Neuronal stem cell (in vitro differentiated cells): ENCODE measurements around the gene ECPAS.

Source experiments
- DNase-seq: peaks from one replicate; pipeline ENCODE4 v3.0.0-alpha.2; 2013; ENCODE audit warnings: low spot score
- H2AFZ ChIP-seq: one replicate; pipeline ENCODE4 v1.6.1; 2013; ENCODE audit warnings: mild to moderate bottlenecking, low read length, inconsistent platforms
- H2AK5ac ChIP-seq: 2 replicates; pipeline ENCODE4 v1.6.1; 2013; ENCODE audit warnings: low read depth, mild to moderate bottlenecking, inconsistent platforms, low read length, moderate library complexity, mixed read lengths
- H2BK120ac ChIP-seq: 2 replicates; pipeline ENCODE4 v1.6.1; 2013; ENCODE audit warnings: low read depth, mild to moderate bottlenecking, inconsistent platforms, low read length, moderate library complexity, mixed read lengths
- H2BK12ac ChIP-seq: one replicate; pipeline ENCODE4 v1.6.1; 2013; ENCODE audit warnings: low read length, inconsistent platforms
- H2BK15ac ChIP-seq: 2 replicates; pipeline ENCODE4 v1.6.1; 2013; ENCODE audit warnings: mild to moderate bottlenecking, low read length, inconsistent platforms, mixed read lengths
- H2BK5ac ChIP-seq: one replicate; pipeline ENCODE4 v1.6.1; 2013; ENCODE audit warnings: inconsistent platforms, mild to moderate bottlenecking, low read length, moderate library complexity
- H3K14ac ChIP-seq: one replicate; pipeline ENCODE4 v1.6.1; 2013; ENCODE audit warnings: low read length, inconsistent platforms
- H3K18ac ChIP-seq: 2 replicates; pipeline ENCODE4 v1.6.1; 2013; ENCODE audit warnings: low read length, inconsistent platforms
- H3K23ac ChIP-seq: 2 replicates; pipeline ENCODE4 v1.6.1; 2013; ENCODE audit warnings: low read depth, mild to moderate bottlenecking, mixed read lengths, low read length, inconsistent platforms; ENCODE audit not compliant: poor library complexity
- H3K27ac ChIP-seq: replicated peaks from 3 replicates; pipeline ENCODE4 v1.5.1; 2013; ENCODE audit warnings: low read length, inconsistent platforms
- H3K27me3 ChIP-seq, 3 experiments: 2 replicates each; pipeline ENCODE4 v1.6.1; 2013; ENCODE audit warnings: low read length in 3 of 3, mild to moderate bottlenecking in 2 of 3, inconsistent platforms in 1 of 3, low read depth in 1 of 3, mixed read lengths in 1 of 3, moderate library complexity in 1 of 3; ENCODE audit not compliant: control insufficient read depth in 3 of 3, insufficient read depth in 3 of 3
- H3K36me3 ChIP-seq, 2 donors: replicated peaks in 1 of 2; 2 replicates each; pipeline ENCODE4 v1.6.1; 2013; ENCODE audit warnings: low read length in 2 of 2; ENCODE audit not compliant: control insufficient read depth in 2 of 2, insufficient read depth in 2 of 2
- H3K4ac ChIP-seq: 2 replicates; pipeline ENCODE4 v1.6.1; 2013; ENCODE audit warnings: inconsistent platforms, mild to moderate bottlenecking, low read length, moderate library complexity
- H3K4me1 ChIP-seq, 2 donors: 1 replicate in 1 of 2; 2 replicates in 1 of 2; pipeline ENCODE4 v1.6.1; 2013; ENCODE audit warnings: low read length in 2 of 2, low read depth in 1 of 2; ENCODE audit not compliant: control insufficient read depth in 2 of 2, insufficient read depth in 1 of 2
- H3K4me2 ChIP-seq: one replicate; pipeline ENCODE4 v1.6.1; 2013; ENCODE audit warnings: mild to moderate bottlenecking, low read length, inconsistent platforms; ENCODE audit not compliant: insufficient read depth, poor library complexity, severe bottlenecking
- H3K4me3 ChIP-seq, 2 donors: 2 replicates each; pipeline ENCODE4 v1.5.1; 2013; ENCODE audit warnings: low read length in 2 of 2, mild to moderate bottlenecking in 2 of 2, inconsistent platforms in 1 of 2, moderate library complexity in 1 of 2
- H3K79me1 ChIP-seq: one replicate; pipeline ENCODE4 v1.6.1; 2013; ENCODE audit warnings: low read depth, mild to moderate bottlenecking, inconsistent platforms, low read length, moderate library complexity
- H3K9ac ChIP-seq: one replicate; pipeline ENCODE4 v1.6.1; 2013; ENCODE audit warnings: mild to moderate bottlenecking, low read depth, low read length, inconsistent platforms; ENCODE audit not compliant: poor library complexity
- H3K9me3 ChIP-seq, 2 donors: replicated peaks in 1 of 2; 2 replicates each; pipeline versions ENCODE3 to v1.6.1; 2013; ENCODE audit warnings: low read length in 2 of 2, mild to moderate bottlenecking in 2 of 2, inconsistent platforms in 1 of 2, low read depth in 1 of 2, mixed read lengths in 1 of 2, moderate library complexity in 1 of 2; ENCODE audit not compliant: control insufficient read depth in 2 of 2, insufficient read depth in 1 of 2
- H4K8ac ChIP-seq: one replicate; pipeline ENCODE4 v1.6.1; 2013; ENCODE audit warnings: low read depth, mild to moderate bottlenecking, inconsistent platforms, low read length, moderate library complexity
- H4K91ac ChIP-seq: one replicate; pipeline ENCODE4 v1.6.1; 2013; ENCODE audit warnings: low read length, low read depth, mild to moderate bottlenecking, inconsistent platforms; ENCODE audit not compliant: poor library complexity
- WGBS, 2 donors: extraction: QIAGEN DNeasy Blood & Tissue Kit; methylation state at CpG; one replicate each; pipeline ENCODE4 v1.1.7; 2013; ENCODE audit warnings: missing lambda C conversion rate in 2 of 2, mixed read lengths in 1 of 2; ENCODE audit not compliant: insufficient read length in 2 of 2, insufficient replicate concordance in 1 of 2; ENCODE audit errors: extremely low coverage in 2 of 2; 5-methylcytosine and 5-hydroxymethylcytosine counted together

Gene ECPAS

DNA sequence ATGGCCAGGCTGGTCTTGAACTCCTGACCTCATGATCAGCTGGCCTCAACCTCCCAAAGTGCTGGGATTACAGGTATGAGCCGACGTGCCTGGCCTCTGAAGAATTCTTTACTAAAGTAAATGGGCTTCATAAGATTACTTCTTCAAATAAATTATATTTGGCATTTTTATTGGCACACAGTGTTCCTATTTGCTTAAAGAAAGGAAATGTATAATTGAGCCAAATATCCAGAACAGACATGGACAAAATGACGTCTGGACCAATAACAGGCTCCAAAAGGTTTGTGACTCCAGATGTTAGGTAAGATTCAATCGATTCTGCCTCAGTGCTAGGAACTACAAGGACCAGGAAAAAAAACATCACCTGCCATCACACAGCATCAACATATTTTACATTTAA lies 40.7 kb downstream of the ECPAS start:
- no peak overlapping the region for H2BK12ac ChIP-seq
- H2BK15ac ChIP-seq, result no peak overlapping the region
- no peaks in the 10 kb centered on the region for H3K4me1 ChIP-seq
- no peak overlapping the region for H2BK120ac ChIP-seq
- no peak for DNase-seq
- H3K4me3 ChIP-seq, result no peak overlapping the region
- no peak overlapping the region for H2AFZ ChIP-seq
- no peak overlapping the region for H3K4ac ChIP-seq
- no peaks in the 10 kb centered on the region for H3K9me3 ChIP-seq
- H2BK5ac ChIP-seq, result no peak overlapping the region
- no peaks in the 10 kb centered on the region for H3K27me3 ChIP-seq
- no peak overlapping the region for H3K23ac ChIP-seq
- H2AK5ac ChIP-seq, result no peak overlapping the region
- H3K4me2 ChIP-seq, result no peak overlapping the region
- no peak overlapping the region for H4K8ac ChIP-seq
- H3K27ac ChIP-seq, result no peak overlapping the region
- no peak overlapping the region for H3K9ac ChIP-seq
- H3K36me3 ChIP-seq, result peaks cover 4 to 79% of the 10 kb centered on the region in 2 donors
- H3K18ac ChIP-seq, result no peak overlapping the region
- H3K79me1 ChIP-seq, result no peaks in the 10 kb centered on the region
- no peak overlapping the region for H3K14ac ChIP-seq
- no peak overlapping the region for H4K91ac ChIP-seq
- no CpG with 5 or more reads among the region's 4 CpGs for WGBS, 2 donors

DNA sequence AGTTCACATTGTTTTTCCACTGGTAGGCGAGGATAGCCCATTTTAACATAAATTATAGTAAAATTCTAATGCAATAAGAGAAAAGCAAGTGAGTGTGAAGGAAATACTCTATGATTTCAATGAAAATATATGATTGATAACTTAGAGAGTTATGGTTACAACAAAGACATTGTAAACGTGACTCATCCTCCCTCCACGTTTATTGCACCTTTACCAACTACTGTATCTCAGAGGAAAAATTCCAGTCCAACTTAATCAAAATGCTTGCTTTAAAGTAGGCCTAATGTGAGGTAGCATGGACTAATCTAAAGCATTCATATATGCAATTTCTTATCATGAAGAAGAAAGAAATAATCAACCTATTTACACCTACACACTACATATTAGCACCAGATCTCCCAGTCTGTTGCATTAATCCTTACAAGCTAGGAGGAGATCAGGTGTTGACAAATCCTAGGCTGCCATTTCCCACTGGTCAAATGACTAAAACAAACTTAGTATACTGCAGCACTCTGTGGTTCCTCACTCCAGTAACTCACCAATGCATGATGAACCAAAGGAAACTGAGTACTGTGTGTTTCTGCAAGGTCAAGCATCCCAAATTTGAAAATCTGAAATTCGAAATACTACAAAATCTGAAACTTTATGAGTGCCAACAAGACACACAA lies 41.7 kb downstream of the ECPAS start:
- no peak overlapping the region for H4K8ac ChIP-seq
- no peak for DNase-seq
- no peak overlapping the region for H2BK12ac ChIP-seq
- no peak overlapping the region for H2BK120ac ChIP-seq
- H3K4ac ChIP-seq, result no peak overlapping the region
- no peak overlapping the region for H3K4me2 ChIP-seq
- H3K27ac ChIP-seq, result no peak overlapping the region
- no peak overlapping the region for H2AK5ac ChIP-seq
- no peaks in the 10 kb centered on the region for H3K27me3 ChIP-seq
- no peaks in the 10 kb centered on the region for H3K4me1 ChIP-seq
- no peak overlapping the region for H3K4me3 ChIP-seq
- H3K23ac ChIP-seq, result no peak overlapping the region
- H2BK15ac ChIP-seq, result no peak overlapping the region
- H2BK5ac ChIP-seq, result no peak overlapping the region
- H3K36me3 ChIP-seq, result peaks cover 4 to 82% of the 10 kb centered on the region in 2 donors
- no peak overlapping the region for H4K91ac ChIP-seq
- H3K9me3 ChIP-seq, result no peaks in the 10 kb centered on the region
- H3K14ac ChIP-seq, result no peak overlapping the region
- no peak overlapping the region for H2AFZ ChIP-seq
- no peaks in the 10 kb centered on the region for H3K79me1 ChIP-seq
- H3K9ac ChIP-seq, result no peak overlapping the region
- no peak overlapping the region for H3K18ac ChIP-seq
- no CpG with 5 or more reads among the region's 4 CpGs for WGBS, 2 donors

DNA sequence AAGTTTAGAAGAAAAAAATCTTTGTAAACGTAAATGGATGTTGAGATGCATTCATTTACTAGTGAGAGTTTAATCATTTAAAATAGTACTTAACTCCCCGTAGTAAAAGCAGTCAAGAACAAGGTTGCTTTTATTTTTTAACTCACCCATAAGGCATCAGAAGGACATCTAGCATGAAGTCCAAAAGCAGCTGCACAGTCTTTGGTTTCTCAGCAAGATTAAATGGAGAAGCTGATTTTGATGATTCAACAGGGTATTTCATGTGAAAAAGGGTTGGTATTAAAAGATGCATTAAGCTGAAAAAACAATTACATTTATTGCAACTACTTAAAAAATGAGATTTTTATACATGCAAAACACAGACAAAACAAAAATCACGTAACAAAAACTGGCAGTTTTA lies 44.0 kb downstream of the ECPAS start:
- no peak for DNase-seq
- Histone ChIP-seq H4K91ac (no peak overlapping the region), H2BK12ac (no peak overlapping the region), H3K27ac (no peak overlapping the region), H3K4me1 (no peaks in the 10 kb centered on the region), H3K9me3 (no peaks in the 10 kb centered on the region), H3K14ac (no peak overlapping the region), H2AFZ (no peak overlapping the region), H3K27me3 (no peaks in the 10 kb centered on the region), H2BK120ac (no peak overlapping the region), H3K79me1 (no peaks in the 10 kb centered on the region), H2BK5ac (no peak overlapping the region), H3K36me3 (peaks cover 2 to 83% of the 10 kb centered on the region in 2 donors), H3K4me2 (no peak overlapping the region), H4K8ac (no peak overlapping the region), H2BK15ac (no peak overlapping the region), H2AK5ac (no peak overlapping the region), H3K4ac (no peak overlapping the region), H3K9ac (no peak overlapping the region), H3K18ac (no peak overlapping the region), H3K4me3 (no peak overlapping the region), H3K23ac (no peak overlapping the region)
- WGBS, 2 donors, result no CpG with 5 or more reads among the region's 3 CpGs

DNA sequence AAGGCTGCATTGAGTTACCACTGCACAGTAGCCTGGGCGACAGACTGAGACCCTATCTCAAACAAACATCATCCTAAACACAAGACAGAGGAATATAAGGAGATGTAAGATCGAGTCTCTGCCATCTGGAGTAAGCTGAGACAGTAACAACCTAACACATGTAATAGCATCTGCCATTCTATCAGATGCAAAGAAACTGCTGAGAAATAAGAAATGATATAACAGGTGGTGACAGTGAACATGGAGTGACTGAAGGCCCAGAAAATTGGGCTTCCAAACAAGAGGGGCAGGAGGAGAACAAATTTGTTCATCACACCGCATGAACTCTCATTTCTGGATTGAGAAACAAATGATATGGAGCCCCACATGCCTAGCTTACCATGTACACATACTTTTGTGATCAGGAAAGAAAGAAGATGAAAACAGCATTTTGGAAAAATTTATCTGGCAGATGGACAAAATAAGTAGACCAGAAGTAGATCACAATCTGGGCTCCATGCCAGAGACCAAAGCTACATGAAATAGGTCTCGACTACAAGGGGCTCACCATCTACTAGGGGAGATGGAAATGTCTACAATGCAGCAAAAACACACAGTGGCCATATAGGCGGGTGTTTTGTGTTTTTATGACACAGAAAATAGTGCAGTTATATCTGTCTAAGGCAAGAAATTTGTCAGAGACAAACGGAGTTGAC lies 45.5 kb downstream of the ECPAS start:
- Histone ChIP-seq H3K4me3 (no peak overlapping the region), H3K9ac (no peak overlapping the region), H2BK120ac (no peak overlapping the region), H3K4ac (no peak overlapping the region), H3K18ac (no peak overlapping the region), H2AFZ (no peak overlapping the region), H2BK12ac (no peak overlapping the region), H2BK15ac (no peak overlapping the region), H2BK5ac (no peak overlapping the region), H3K4me2 (no peak overlapping the region), H4K8ac (no peak overlapping the region), H2AK5ac (no peak overlapping the region), H3K36me3 (peaks cover 2 to 85% of the 10 kb centered on the region in 2 donors), H3K23ac (no peak overlapping the region), H3K27ac (no peak overlapping the region), H3K9me3 (no peaks in the 10 kb centered on the region), H3K14ac (no peak overlapping the region), H3K27me3 (no peaks in the 10 kb centered on the region), H4K91ac (no peak overlapping the region), H3K4me1 (no peaks in the 10 kb centered on the region), H3K79me1 (no peaks in the 10 kb centered on the region)
- no peak for DNase-seq
- no CpG with 5 or more reads among the region's 6 CpGs for WGBS, 2 donors
